Neuronal stem cell (in vitro differentiated cells): Measurements from ENCODE around the gene ACSS1.
A peak's percentile ranks its signal among the peaks of the same experiment; 100 is the strongest.

ENCODE experiments used
- DNase-seq: peaks from one replicate; pipeline ENCODE4 v3.0.0-alpha.2; 2013; ENCODE audit warnings: low spot score
- H2AFZ ChIP-seq: one replicate; pipeline ENCODE4 v1.6.1; 2013; ENCODE audit warnings: mild to moderate bottlenecking, low read length, inconsistent platforms
- H2AK5ac ChIP-seq: 2 replicates; pipeline ENCODE4 v1.6.1; 2013; ENCODE audit warnings: low read depth, mild to moderate bottlenecking, inconsistent platforms, low read length, moderate library complexity, mixed read lengths
- H2BK120ac ChIP-seq: 2 replicates; pipeline ENCODE4 v1.6.1; 2013; ENCODE audit warnings: low read depth, mild to moderate bottlenecking, inconsistent platforms, low read length, moderate library complexity, mixed read lengths
- H2BK12ac ChIP-seq: one replicate; pipeline ENCODE4 v1.6.1; 2013; ENCODE audit warnings: low read length, inconsistent platforms
- H2BK15ac ChIP-seq: 2 replicates; pipeline ENCODE4 v1.6.1; 2013; ENCODE audit warnings: mild to moderate bottlenecking, low read length, inconsistent platforms, mixed read lengths
- H2BK5ac ChIP-seq: one replicate; pipeline ENCODE4 v1.6.1; 2013; ENCODE audit warnings: inconsistent platforms, mild to moderate bottlenecking, low read length, moderate library complexity
- H3K14ac ChIP-seq: one replicate; pipeline ENCODE4 v1.6.1; 2013; ENCODE audit warnings: low read length, inconsistent platforms
- H3K18ac ChIP-seq: 2 replicates; pipeline ENCODE4 v1.6.1; 2013; ENCODE audit warnings: low read length, inconsistent platforms
- H3K23ac ChIP-seq: 2 replicates; pipeline ENCODE4 v1.6.1; 2013; ENCODE audit warnings: low read depth, mild to moderate bottlenecking, mixed read lengths, low read length, inconsistent platforms; ENCODE audit not compliant: poor library complexity
- H3K27ac ChIP-seq: replicated peaks from 3 replicates; pipeline ENCODE4 v1.5.1; 2013; ENCODE audit warnings: low read length, inconsistent platforms
- H3K27me3 ChIP-seq, 3 experiments: 2 replicates each; pipeline ENCODE4 v1.6.1; 2013; ENCODE audit warnings: low read length in 3 of 3, mild to moderate bottlenecking in 2 of 3, inconsistent platforms in 1 of 3, low read depth in 1 of 3, mixed read lengths in 1 of 3, moderate library complexity in 1 of 3; ENCODE audit not compliant: control insufficient read depth in 3 of 3, insufficient read depth in 3 of 3
- H3K36me3 ChIP-seq, 2 donors: replicated peaks in 1 of 2; 2 replicates each; pipeline ENCODE4 v1.6.1; 2013; ENCODE audit warnings: low read length in 2 of 2; ENCODE audit not compliant: control insufficient read depth in 2 of 2, insufficient read depth in 2 of 2
- H3K4ac ChIP-seq: 2 replicates; pipeline ENCODE4 v1.6.1; 2013; ENCODE audit warnings: inconsistent platforms, mild to moderate bottlenecking, low read length, moderate library complexity
- H3K4me1 ChIP-seq, 2 donors: 1 replicate in 1 of 2; 2 replicates in 1 of 2; pipeline ENCODE4 v1.6.1; 2013; ENCODE audit warnings: low read length in 2 of 2, low read depth in 1 of 2; ENCODE audit not compliant: control insufficient read depth in 2 of 2, insufficient read depth in 1 of 2
- H3K4me2 ChIP-seq: one replicate; pipeline ENCODE4 v1.6.1; 2013; ENCODE audit warnings: mild to moderate bottlenecking, low read length, inconsistent platforms; ENCODE audit not compliant: insufficient read depth, poor library complexity, severe bottlenecking
- H3K4me3 ChIP-seq, 2 donors: 2 replicates each; pipeline ENCODE4 v1.5.1; 2013; ENCODE audit warnings: low read length in 2 of 2, mild to moderate bottlenecking in 2 of 2, inconsistent platforms in 1 of 2, moderate library complexity in 1 of 2
- H3K79me1 ChIP-seq: one replicate; pipeline ENCODE4 v1.6.1; 2013; ENCODE audit warnings: low read depth, mild to moderate bottlenecking, inconsistent platforms, low read length, moderate library complexity
- H3K9ac ChIP-seq: one replicate; pipeline ENCODE4 v1.6.1; 2013; ENCODE audit warnings: mild to moderate bottlenecking, low read depth, low read length, inconsistent platforms; ENCODE audit not compliant: poor library complexity
- H3K9me3 ChIP-seq, 2 donors: replicated peaks in 1 of 2; 2 replicates each; pipeline versions ENCODE3 to v1.6.1; 2013; ENCODE audit warnings: low read length in 2 of 2, mild to moderate bottlenecking in 2 of 2, inconsistent platforms in 1 of 2, low read depth in 1 of 2, mixed read lengths in 1 of 2, moderate library complexity in 1 of 2; ENCODE audit not compliant: control insufficient read depth in 2 of 2, insufficient read depth in 1 of 2
- H4K8ac ChIP-seq: one replicate; pipeline ENCODE4 v1.6.1; 2013; ENCODE audit warnings: low read depth, mild to moderate bottlenecking, inconsistent platforms, low read length, moderate library complexity
- H4K91ac ChIP-seq: one replicate; pipeline ENCODE4 v1.6.1; 2013; ENCODE audit warnings: low read length, low read depth, mild to moderate bottlenecking, inconsistent platforms; ENCODE audit not compliant: poor library complexity
- WGBS, 2 donors: extraction: QIAGEN DNeasy Blood & Tissue Kit; methylation state at CpG; one replicate each; pipeline ENCODE4 v1.1.7; 2013; ENCODE audit warnings: missing lambda C conversion rate in 2 of 2, mixed read lengths in 1 of 2; ENCODE audit not compliant: insufficient read length in 2 of 2, insufficient replicate concordance in 1 of 2; ENCODE audit errors: extremely low coverage in 2 of 2; 5-methylcytosine and 5-hydroxymethylcytosine counted together

The ACSS1 gene

DNA sequence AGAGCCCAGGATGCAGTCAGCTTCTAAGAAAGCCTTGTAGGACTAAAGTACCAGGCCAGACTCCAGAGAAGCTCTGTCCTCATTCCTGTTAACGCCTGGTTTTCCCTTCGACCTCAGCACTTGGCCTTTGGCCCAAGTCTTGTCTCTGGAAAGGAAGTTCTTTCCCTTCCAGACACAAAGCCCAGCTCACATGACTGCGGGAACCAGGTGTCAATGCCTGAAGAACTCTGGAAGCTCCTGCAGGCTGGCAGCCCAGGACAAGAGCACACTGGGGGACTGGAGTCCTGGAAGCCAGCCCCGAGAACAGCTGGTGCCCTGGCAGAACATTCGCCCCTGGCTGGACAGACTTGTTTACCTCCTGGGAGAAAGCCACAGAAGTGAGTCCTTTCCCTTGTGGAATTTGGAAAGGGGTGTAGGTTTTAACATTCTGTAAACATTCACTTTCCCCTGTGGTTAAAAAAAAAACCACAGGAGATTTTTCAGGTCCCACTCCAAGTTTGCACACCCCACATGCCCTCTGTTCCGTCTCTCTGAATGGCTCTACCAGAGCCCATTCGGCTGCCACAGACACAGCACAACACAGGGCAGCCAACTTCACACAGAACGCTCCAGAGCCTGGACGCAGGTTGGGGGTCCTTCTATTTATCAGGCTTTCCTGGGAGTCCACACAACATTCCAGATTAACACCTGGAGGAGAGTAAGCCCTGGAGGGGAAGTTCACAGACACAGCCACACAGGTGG is 18.1 kb downstream of the ACSS1 start:
- no peaks in the 10 kb centered on the region for H3K79me1 ChIP-seq
- H3K23ac ChIP-seq = no peak overlapping the region
- H2BK15ac ChIP-seq = no peak overlapping the region
- no peak overlapping the region for H3K4me2 ChIP-seq
- no peak overlapping the region for H4K8ac ChIP-seq
- H2BK120ac ChIP-seq = no peak overlapping the region
- no peak overlapping the region for H2AK5ac ChIP-seq
- DNase-seq = no peak
- H3K14ac ChIP-seq = no peak overlapping the region
- H3K4me3 ChIP-seq = no peak overlapping the region
- H2BK5ac ChIP-seq = no peak overlapping the region
- no peak overlapping the region for H3K4ac ChIP-seq
- no peak overlapping the region for H3K27ac ChIP-seq
- H3K4me1 ChIP-seq = peaks cover 2 to 14% of the 10 kb centered on the region in 2 donors
- no peaks in the 10 kb centered on the region for H3K9me3 ChIP-seq
- H3K27me3 ChIP-seq = peaks cover 0 to 13% (median 2%) of the 10 kb centered on the region in 3 experiments
- no peaks in the 10 kb centered on the region for H3K36me3 ChIP-seq
- WGBS, 2 donors = no CpG with 5 or more reads among the region's 9 CpGs
- no peak overlapping the region for H3K18ac ChIP-seq
- H3K9ac ChIP-seq = no peak overlapping the region
- H2BK12ac ChIP-seq = no peak overlapping the region
- H2AFZ ChIP-seq = peak overlapping the region; percentile 12
- no peak overlapping the region for H4K91ac ChIP-seq

DNA sequence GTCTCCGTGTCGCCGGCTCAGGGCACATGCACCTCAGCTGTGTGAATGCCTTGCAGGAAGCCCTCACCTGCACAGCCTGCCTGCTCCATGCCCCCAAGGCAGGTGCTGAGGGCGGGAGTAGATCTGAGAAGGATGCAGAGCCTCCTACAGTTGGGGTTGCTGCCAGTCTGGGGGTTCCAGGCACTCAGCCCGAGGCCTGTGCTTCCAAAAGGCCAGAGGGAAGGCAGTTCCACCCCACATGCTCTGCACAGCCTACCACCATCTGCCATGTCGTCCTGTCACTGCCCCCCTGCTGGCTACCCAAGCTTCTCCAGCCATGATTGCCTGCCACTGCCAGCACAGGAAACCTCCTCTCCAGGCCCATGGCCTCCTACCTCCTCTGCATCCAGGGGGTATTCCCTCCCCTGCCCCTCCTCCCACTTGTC is 19.3 kb downstream of the ACSS1 start:
- H2BK5ac ChIP-seq = no peak overlapping the region
- DNase-seq = no peak
- H3K4ac ChIP-seq = no peak overlapping the region
- peak overlapping the region; percentile 38 for H3K18ac ChIP-seq
- no peak overlapping the region for H4K8ac ChIP-seq
- no peak overlapping the region for H3K4me2 ChIP-seq
- no peak overlapping the region for H3K14ac ChIP-seq
- WGBS, 2 donors = no CpG with 5 or more reads among the region's 6 CpGs
- H2BK120ac ChIP-seq = no peak overlapping the region
- H3K36me3 ChIP-seq = no peaks in the 10 kb centered on the region
- H3K27me3 ChIP-seq = peaks cover 0 to 2% (median 2%) of the 10 kb centered on the region in 3 experiments
- H3K27ac ChIP-seq = no peak overlapping the region
- no peak overlapping the region for H4K91ac ChIP-seq
- no peak overlapping the region for H3K23ac ChIP-seq
- H2AK5ac ChIP-seq = peak overlapping the region; percentile 20
- no peaks in the 10 kb centered on the region for H3K79me1 ChIP-seq
- no peak overlapping the region for H3K4me3 ChIP-seq
- no peak overlapping the region for H3K9ac ChIP-seq
- no peak overlapping the region for H2AFZ ChIP-seq
- H3K4me1 ChIP-seq = peaks cover 2 to 14% of the 10 kb centered on the region in 2 donors
- peak overlapping the region; percentile 6 for H2BK15ac ChIP-seq
- H3K9me3 ChIP-seq = no peaks in the 10 kb centered on the region
- H2BK12ac ChIP-seq = no peak overlapping the region

DNA sequence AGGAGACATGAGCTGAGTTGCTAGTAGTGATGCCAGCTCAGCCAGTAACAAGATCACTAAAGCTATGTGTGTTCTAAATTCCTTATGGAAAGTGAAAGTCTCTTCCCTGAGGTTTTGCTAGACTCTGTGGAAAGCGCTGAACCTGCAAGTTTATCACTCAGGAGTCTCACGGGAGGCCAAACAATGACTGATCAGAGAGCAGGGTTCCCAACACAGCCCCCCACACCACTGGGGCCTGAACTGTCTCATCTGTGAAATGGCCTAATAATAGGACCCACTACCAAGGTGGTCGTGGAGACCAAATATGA is 19.9 kb downstream of the ACSS1 start:
- no peak overlapping the region for H3K14ac ChIP-seq
- no peak overlapping the region for H2BK15ac ChIP-seq
- H3K23ac ChIP-seq = no peak overlapping the region
- H3K36me3 ChIP-seq = no peaks in the 10 kb centered on the region
- no peak overlapping the region for H4K91ac ChIP-seq
- no peak overlapping the region for H3K27ac ChIP-seq
- H3K4ac ChIP-seq = no peak overlapping the region
- no peaks in the 10 kb centered on the region for H3K9me3 ChIP-seq
- no peak overlapping the region for H3K4me2 ChIP-seq
- no peak overlapping the region for H2AK5ac ChIP-seq
- H3K18ac ChIP-seq = no peak overlapping the region
- peaks cover 0 to 2% (median 0%) of the 10 kb centered on the region in 3 experiments for H3K27me3 ChIP-seq
- no peak overlapping the region for H2BK120ac ChIP-seq
- H4K8ac ChIP-seq = no peak overlapping the region
- no CpG with 5 or more reads among the region's 3 CpGs for WGBS, 2 donors
- H2BK5ac ChIP-seq = no peak overlapping the region
- no peak overlapping the region for H2BK12ac ChIP-seq
- no peak overlapping the region for H2AFZ ChIP-seq
- no peak for DNase-seq
- H3K4me3 ChIP-seq = no peak overlapping the region
- no peaks in the 10 kb centered on the region for H3K79me1 ChIP-seq
- H3K9ac ChIP-seq = no peak overlapping the region
- H3K4me1 ChIP-seq = peaks cover 5 to 16% of the 10 kb centered on the region in 2 donors

DNA sequence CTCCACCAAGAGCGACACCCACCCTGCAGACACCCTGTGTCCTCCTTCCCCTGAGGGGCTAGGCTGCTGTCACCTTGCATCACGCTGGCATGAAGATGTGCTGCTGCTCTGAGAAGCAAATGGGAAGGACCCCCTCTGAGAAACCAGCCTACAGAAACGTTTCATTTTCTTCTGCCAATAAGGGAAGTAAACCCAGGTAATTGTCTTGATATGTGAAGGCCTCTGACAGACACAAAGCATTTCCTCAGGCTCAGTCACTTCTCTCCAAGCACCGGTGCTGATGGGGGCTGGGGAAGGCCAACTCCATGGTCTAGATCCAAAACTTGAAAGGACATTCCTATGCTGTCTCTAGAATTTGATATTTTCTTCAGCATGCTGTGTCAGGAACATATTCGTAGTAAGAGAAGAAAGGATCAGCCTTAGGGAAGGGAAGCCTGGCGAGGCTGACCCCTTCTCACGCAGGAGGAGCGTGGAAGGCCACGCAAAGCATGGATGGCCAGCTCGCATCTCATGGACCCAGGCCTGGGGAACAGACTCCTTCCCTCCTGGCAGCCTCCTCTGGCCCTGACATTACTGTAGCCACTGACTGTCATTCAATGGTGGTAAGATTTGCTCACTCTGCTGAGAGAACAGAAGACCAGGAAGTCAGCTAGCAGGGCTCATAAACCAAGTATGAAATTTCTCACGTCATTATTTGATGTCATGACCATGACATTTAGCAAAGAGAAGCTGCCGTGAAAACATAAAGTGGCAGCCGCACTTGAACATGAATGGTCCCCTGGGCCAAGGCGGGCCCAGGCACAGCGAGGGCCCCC is 20.4 kb downstream of the ACSS1 start:
- no peak overlapping the region for H2BK120ac ChIP-seq
- no peak overlapping the region for H4K91ac ChIP-seq
- no peak overlapping the region for H3K9ac ChIP-seq
- WGBS, 2 donors = no CpG with 5 or more reads among the region's 15 CpGs
- no peak overlapping the region for H2BK5ac ChIP-seq
- no peak for DNase-seq
- no peak overlapping the region for H3K4me2 ChIP-seq
- H3K9me3 ChIP-seq = no peaks in the 10 kb centered on the region
- H2BK15ac ChIP-seq = no peak overlapping the region
- H3K23ac ChIP-seq = no peak overlapping the region
- H3K36me3 ChIP-seq = no peaks in the 10 kb centered on the region
- H2AFZ ChIP-seq = no peak overlapping the region
- H2AK5ac ChIP-seq = no peak overlapping the region
- no peak overlapping the region for H3K4ac ChIP-seq
- peaks cover 6 to 19% of the 10 kb centered on the region in 2 donors for H3K4me1 ChIP-seq
- H3K14ac ChIP-seq = no peak overlapping the region
- no peaks in the 10 kb centered on the region for H3K79me1 ChIP-seq
- no peak overlapping the region for H3K4me3 ChIP-seq
- H3K18ac ChIP-seq = no peak overlapping the region
- peaks cover 0 to 2% (median 0%) of the 10 kb centered on the region in 3 experiments for H3K27me3 ChIP-seq
- H2BK12ac ChIP-seq = no peak overlapping the region
- H4K8ac ChIP-seq = no peak overlapping the region
- H3K27ac ChIP-seq = no peak overlapping the region
